Measurements from ENCODE around the gene HTN3. TPM values are rescaled to one million over a fixed set of nuclear protein-coding genes. Genes with fewer than 3 reads are reported as not detected.

HTN3 gene
- not detected in 2 replicates for total RNA-seq

DNA sequence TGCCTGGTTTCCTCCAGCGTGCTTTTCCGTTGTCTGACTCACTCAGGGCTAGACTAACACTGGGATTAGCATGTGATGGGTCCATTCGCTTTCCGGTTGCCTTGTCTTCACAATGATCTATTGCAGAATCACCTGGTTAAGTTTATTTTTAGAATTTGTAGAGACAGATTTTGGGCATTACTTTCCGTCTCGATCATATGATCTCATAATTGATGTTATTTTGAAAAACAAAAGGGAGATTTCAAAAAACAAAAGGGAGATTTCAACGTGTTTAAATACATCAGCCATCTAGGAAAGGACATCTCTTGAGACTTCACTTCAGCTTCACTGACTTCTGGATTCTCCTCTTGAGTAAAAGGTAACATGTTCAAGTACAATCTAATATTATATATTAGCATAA, at the start of gene HTN3:
TSS of gene HTN3 (plus strand) at position 301 of the 400 bp plus-strand sequence. CDS start 2,282 bp downstream, outside the sequence.

DNA sequence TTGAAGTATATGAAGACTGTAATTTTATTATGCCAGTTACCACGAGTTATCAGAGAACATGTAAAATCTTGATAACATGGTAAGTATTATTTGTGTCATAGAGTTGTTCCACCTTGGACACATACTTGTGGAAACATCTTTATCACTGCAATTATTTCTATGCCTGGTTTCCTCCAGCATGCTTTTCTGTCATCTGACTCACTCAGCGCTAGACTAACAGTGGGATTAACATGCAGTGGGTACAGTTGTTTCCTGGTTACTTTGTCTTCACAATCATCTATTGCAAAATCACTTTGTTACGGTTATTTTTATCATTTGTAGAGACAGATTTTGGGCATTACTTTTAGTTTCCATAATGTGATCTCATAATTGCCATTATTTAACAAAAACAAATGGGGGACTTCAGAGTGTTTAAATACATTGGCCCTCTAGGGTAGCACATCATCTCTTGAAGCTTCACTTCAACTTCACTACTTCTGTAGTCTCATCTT, 32.7 kb upstream of the HTN3 start, which contains the start of gene STATH:
TSS of gene STATH (plus strand) at position 441 of the 491 bp plus-strand sequence. CDS start 2,472 bp downstream, outside the sequence.

DNA sequence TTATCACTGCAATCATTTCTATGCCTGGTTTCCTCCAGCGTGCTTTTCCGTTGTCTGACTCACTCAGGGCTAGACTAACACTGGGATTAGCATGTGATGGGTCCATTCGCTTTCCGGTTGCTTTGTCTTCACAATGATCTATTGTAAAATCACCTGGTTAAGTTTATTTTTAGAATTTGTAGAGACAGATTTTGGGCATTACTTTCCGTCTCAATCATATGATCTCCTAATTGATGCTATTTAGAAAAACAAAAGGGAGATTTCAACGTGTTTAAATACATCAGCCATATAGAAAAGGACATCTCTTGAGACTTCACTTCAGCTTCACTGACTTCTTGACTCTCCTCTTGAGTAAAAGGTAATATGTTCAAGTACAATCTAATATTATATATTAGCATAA, 21.9 kb downstream of the HTN3 start, which contains the start of gene HTN1:
TSS of gene HTN1 (plus strand) at position 301 of the 400 bp plus-strand sequence. CDS start 2,639 bp downstream, outside the sequence.

Other genes starting within 250 kb of the HTN3 start
- gene SULT1E1, start 168.3 kb upstream of the HTN3 start, total RNA-seq, result 0.97 and 7.4 TPM in 2 replicates
- gene CSN1S1, start 97.4 kb upstream of the HTN3 start, total RNA-seq, result not detected in 2 replicates
- gene CSN2, start 62.7 kb upstream of the HTN3 start, total RNA-seq, result not detected in 2 replicates
- gene STATH, start 32.5 kb upstream of the HTN3 start, total RNA-seq, result not detected in 2 replicates
- gene HTN1, start 22.0 kb downstream of the HTN3 start, total RNA-seq, result not detected in 2 replicates
- not detected in 2 replicates for gene PRR27, start 125.8 kb downstream of the HTN3 start, total RNA-seq
- not detected in 2 replicates for gene ODAM, start 167.3 kb downstream of the HTN3 start, total RNA-seq
- gene FDCSP, start 197.7 kb downstream of the HTN3 start, total RNA-seq, result not detected in 2 replicates
- not detected in 2 replicates for gene CSN3, start 214.1 kb downstream of the HTN3 start, total RNA-seq

Data from bladder microvascular endothelial cell (primary cell).